ENCODE data around the gene RPS3. TPM values are rescaled to one million over a fixed set of nuclear protein-coding genes. Genes with fewer than 3 reads are reported as not detected.
"Not testable (repeated sequence)": the region's sequence is repeated elsewhere in the genome, so short reads cannot be mapped to it uniquely, and the experiment has no call there.

The RPS3 gene
- polyA plus RNA-seq, 1 experiment, result 3,250 TPM

DNA sequence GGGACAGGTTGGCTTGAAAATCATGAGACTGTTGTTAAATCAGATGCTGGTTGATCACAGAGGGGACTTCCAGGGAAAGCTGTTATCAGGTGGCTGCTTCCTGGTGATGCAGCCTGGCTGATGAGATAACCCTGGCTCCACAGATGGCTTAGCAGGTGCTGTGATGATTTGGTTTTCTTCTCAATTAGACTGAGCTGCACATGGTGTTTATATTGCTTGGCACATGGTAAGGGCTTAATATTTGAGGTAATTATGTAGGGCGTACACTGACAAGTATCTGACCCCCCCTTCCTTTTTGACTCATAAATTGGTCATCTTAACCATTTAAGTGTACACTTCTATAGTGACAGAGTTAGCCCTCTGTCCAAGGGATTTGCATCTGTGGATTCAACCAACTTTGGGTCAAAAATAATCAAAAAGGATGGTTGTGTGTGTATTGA, 7.0 kb downstream of the RPS3 start:
- TF ChIP-seq, protein P1, sequence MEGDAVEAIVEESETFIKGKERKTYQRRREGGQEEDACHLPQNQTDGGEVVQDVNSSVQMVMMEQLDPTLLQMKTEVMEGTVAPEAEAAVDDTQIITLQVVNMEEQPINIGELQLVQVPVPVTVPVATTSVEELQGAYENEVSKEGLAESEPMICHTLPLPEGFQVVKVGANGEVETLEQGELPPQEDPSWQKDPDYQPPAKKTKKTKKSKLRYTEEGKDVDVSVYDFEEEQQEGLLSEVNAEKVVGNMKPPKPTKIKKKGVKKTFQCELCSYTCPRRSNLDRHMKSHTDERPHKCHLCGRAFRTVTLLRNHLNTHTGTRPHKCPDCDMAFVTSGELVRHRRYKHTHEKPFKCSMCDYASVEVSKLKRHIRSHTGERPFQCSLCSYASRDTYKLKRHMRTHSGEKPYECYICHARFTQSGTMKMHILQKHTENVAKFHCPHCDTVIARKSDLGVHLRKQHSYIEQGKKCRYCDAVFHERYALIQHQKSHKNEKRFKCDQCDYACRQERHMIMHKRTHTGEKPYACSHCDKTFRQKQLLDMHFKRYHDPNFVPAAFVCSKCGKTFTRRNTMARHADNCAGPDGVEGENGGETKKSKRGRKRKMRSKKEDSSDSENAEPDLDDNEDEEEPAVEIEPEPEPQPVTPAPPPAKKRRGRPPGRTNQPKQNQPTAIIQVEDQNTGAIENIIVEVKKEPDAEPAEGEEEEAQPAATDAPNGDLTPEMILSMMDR (IDR thresholded peaks at IDR 0.05; ENCODE audit: low read depth, low read length), result no peak
- no peak for DNase-seq (ENCODE audit: low read depth, low spot score)
- POLR2A ChIA-PET, result no interaction called here
- no peaks in the 10 kb centered on the region for H3K9me3 ChIP-seq (ENCODE audit: control insufficient read depth, insufficient read depth, low read length)
- H3K4me3 ChIP-seq (ENCODE audit: low read depth, low read length), result no peak overlapping the region
- H3K27me3 ChIP-seq (ENCODE audit: control insufficient read depth, insufficient read depth, low read length), result no peaks in the 10 kb centered on the region
- no peak overlapping the region for H3K27ac ChIP-seq (ENCODE audit: low read depth, low read length)
- CTCF ChIA-PET, result interaction anchor here (1.4 to 3.9 kb wide), 2 partner anchors 12 to 18 kb away, joined by 5 to 48 read pairs; no protein-coding TSS in a partner anchor

DNA sequence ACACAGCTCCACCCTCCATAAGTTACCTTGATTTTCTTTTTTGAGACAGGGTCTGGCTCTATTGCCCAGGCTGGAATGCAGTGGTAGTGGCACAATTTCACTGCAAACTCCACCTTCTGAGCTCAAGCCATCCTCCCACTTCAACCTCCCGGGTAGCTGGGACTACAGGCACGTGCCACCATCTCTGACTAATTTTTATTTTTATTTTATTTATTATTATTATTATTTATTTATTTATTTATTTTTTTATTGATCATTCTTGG, 9.6 kb downstream of the RPS3 start:
- Histone ChIP-seq H3K27ac (ENCODE audit: low read depth, low read length) (no peak overlapping the region), H3K9me3 (ENCODE audit: control insufficient read depth, insufficient read depth, low read length) (no peaks in the 10 kb centered on the region), H3K4me3 (ENCODE audit: low read depth, low read length) (no peak overlapping the region), H3K27me3 (ENCODE audit: control insufficient read depth, insufficient read depth, low read length) (no peaks in the 10 kb centered on the region)
- no peak for DNase-seq (ENCODE audit: low read depth, low spot score)
- ChIA-PET POLR2A (interaction anchor here (1.3 kb wide), 1 partner anchor 10 kb away, joined by 4 read pairs; no protein-coding TSS in a partner anchor), CTCF (interaction anchor here (0.8 to 3.9 kb wide), 7 partner anchors 9 to 124 kb away, joined by 3 to 48 read pairs (median 7); partner anchors contain the start of gene RPS3)
- TF ChIP-seq, protein P1 (IDR thresholded peaks at IDR 0.05; ENCODE audit: low read depth, low read length), result no peak

DNA sequence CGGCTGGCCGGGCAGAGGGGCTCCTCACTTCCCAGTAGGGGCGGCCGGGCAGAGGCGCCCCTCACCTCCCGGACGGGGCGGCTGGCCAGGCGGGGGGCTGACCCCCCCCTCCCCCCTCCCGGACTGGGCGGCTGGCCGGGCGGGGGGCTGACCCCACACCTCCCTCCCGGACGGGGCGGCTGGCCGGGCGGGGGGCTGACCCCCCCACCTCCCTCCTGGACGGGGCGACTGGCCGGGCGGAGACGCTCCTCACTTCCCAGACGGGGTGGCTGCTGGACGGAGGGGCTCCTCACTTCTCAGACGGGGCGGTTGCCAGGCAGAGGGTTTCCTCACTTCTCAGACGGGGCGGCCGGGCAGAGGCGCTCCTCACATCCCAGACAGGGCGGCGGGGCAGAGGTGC, 10.7 kb downstream of the RPS3 start:
- CTCF ChIA-PET; H3K27me3 ChIP-seq (ENCODE audit: control insufficient read depth, insufficient read depth, low read length); H3K27ac ChIP-seq (ENCODE audit: low read depth, low read length); DNase-seq (ENCODE audit: low read depth, low spot score); POLR2A ChIA-PET; H3K9me3 ChIP-seq (ENCODE audit: control insufficient read depth, insufficient read depth, low read length); H3K4me3 ChIP-seq (ENCODE audit: low read depth, low read length): not testable (repeated sequence)

DNA sequence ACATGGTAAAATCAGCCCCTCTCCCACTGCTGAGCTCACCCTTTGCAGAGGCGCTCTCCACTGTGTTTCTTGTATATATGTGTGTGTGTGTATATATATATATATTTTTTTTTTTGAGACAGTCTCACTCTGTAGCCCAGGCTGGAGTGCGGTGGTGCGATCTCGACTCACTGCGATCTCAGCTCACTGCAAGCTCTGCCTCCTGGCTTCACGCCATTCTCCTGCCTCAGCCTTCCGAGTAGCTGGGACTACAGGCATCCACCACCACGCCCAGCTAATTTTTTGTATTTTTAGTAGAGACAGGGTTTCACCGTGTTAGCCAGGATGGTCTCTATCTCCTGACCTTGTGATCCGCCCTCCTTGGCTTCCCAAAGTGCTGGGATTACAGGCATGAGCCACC, 13.8 kb downstream of the RPS3 start:
- POLR2A ChIA-PET; DNase-seq (ENCODE audit: low read depth, low spot score); CTCF ChIA-PET; H3K4me3 ChIP-seq (ENCODE audit: low read depth, low read length); H3K9me3 ChIP-seq (ENCODE audit: control insufficient read depth, insufficient read depth, low read length); H3K27me3 ChIP-seq (ENCODE audit: control insufficient read depth, insufficient read depth, low read length): not testable (repeated sequence)
- peak overlapping the region; percentile 11 for H3K27ac ChIP-seq (ENCODE audit: low read depth, low read length)

DNA sequence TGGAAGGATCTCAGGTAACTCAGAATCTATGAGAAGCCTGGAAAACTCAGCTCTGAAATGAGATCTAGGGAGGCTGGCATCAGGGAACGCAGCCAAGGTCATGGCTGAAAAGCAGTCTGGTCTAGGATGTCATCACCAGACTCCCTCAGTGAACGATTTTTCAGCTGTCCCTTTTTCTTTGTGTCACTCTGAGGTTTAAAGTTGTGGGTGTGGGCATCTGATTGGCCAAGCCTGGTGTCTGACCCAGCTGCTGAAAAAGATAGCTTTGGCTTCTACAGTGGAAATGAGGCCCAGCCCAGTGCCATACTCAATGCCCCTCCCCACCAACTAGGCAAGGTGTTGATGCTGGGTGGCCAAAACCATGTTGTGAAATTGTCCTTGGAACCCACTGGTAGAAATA, 14.5 kb downstream of the RPS3 start:
- CTCF ChIA-PET, result no interaction called here
- Histone ChIP-seq H3K27ac (ENCODE audit: low read depth, low read length) (no peak overlapping the region), H3K9me3 (ENCODE audit: control insufficient read depth, insufficient read depth, low read length) (no peaks in the 10 kb centered on the region), H3K27me3 (ENCODE audit: control insufficient read depth, insufficient read depth, low read length) (no peaks in the 10 kb centered on the region), H3K4me3 (ENCODE audit: low read depth, low read length) (no peak overlapping the region)
- DNase-seq (ENCODE audit: low read depth, low spot score), result no peak
- POLR2A ChIA-PET, result interaction anchor here (0.9 kb wide), 1 partner anchor 148 kb away, joined by 5 read pairs; the partner anchor contains the start of gene SERPINH1
- TF ChIP-seq, protein P1 (IDR thresholded peaks at IDR 0.05; ENCODE audit: low read depth, low read length), result no peak

DNA sequence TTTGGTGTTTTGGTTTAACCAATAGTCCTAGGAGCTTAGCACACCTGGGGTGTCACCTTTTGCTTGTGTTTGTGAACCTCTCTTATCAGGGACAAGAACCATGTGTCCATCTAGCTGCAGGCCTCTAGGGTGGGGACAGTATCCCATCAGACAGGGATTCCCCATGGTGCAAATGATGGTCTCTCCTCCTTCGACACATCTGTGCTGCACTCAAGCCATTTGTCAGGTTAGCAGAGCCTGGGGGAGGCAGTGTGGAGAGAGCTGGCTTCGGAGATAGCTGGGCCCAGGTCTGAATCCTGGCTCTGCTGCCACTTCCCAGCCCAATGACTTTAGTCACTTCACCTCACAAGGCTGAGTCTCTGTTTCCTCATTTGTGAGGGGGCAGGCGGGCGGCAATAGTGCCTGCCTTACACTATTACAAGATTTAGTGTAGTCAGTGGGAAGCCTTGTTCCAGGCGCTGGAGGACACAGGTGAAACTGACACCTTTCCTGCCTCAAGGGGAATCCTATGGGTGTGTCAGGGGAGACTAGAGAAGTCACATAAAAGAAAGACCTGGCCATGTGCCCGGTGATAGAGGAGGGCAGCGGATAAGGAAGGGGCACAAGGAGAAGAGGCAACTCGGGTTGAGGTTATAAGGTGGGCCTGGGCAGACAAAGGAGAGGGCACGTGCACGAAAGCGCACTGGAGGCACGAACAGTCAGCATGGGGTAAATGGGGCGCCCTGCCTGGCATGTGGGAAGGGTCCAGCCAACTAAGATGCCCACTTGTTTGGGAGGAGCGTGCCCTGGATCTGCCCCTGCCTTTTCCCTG, 21.1 kb downstream of the RPS3 start:
- Histone ChIP-seq H3K27me3 (ENCODE audit: control insufficient read depth, insufficient read depth, low read length) (no peaks in the 10 kb centered on the region), H3K4me3 (ENCODE audit: low read depth, low read length) (no peak overlapping the region), H3K27ac (ENCODE audit: low read depth, low read length) (no peak overlapping the region), H3K9me3 (ENCODE audit: control insufficient read depth, insufficient read depth, low read length) (no peaks in the 10 kb centered on the region)
- DNase-seq (ENCODE audit: low read depth, low spot score), result no peak
- TF ChIP-seq, protein P1 (IDR thresholded peaks at IDR 0.05; ENCODE audit: low read depth, low read length), result no peak
- ChIA-PET POLR2A (no interaction called here), CTCF (interaction anchor here (6.5 kb wide), 1 partner anchor 13 kb away, joined by 48 read pairs; no protein-coding TSS in a partner anchor)
